ENCODE data around the gene S100P.
"Not testable (repeated sequence)": the region's sequence is repeated elsewhere in the genome, so short reads cannot be mapped to it uniquely, and the experiment has no call there.

Gene S100P

DNA sequence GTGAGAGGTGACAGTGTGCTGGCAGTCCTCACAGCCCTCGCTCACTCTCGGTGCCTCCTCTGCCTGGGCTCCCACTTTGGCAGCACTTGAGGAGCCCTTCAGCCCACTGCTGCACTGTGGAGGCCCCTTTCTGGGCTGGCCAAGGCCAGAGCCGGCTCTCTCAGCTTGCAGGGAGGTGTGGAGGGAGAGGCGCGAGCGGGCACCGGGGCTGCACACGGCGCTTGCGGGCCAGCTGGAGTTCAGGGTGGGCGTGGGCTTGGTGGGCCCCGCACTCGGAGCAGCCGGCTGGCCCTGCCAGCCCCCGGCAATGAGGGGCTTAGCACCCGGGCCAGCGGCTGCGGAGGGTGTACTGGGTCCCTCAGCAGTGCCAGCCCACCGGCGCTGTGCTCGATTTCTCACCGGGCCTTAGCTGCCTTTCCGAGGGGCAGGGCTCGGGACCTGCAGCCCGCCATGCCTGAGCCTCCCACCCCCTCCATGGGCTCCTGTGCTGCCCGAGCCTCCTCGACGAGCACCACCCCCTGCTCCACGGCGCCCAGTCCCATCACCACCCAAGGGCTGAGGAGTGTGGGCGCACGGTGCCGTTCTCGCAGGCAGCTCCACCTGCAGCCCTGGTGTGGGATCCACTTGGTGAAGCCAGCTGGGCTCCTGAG lies 21.0 kb upstream of the S100P start:
- DNase-seq (ENCODE audit: low read depth in 3 of 3, low spot score in 1 of 3), result not testable (repeated sequence)

- not testable (repeated sequence) for DNase-seq (ENCODE audit: low read depth in 3 of 3, low spot score in 1 of 3)
Measured at GRCh38 chr4:6673191-6673659, 20.5 kb upstream of the S100P start.

GRCh38 chr4:6673660-6674499 lies 19.8 kb upstream of the S100P start:
- DNase-seq (ENCODE audit: low read depth in 3 of 3, low spot score in 1 of 3), result peak; percentile 83 to 91 (median 86)

- no peak for DNase-seq (ENCODE audit: low read depth in 3 of 3, low spot score in 1 of 3)
Measured at GRCh38 chr4:6674500-6675149, 19.1 kb upstream of the S100P start.

DNA sequence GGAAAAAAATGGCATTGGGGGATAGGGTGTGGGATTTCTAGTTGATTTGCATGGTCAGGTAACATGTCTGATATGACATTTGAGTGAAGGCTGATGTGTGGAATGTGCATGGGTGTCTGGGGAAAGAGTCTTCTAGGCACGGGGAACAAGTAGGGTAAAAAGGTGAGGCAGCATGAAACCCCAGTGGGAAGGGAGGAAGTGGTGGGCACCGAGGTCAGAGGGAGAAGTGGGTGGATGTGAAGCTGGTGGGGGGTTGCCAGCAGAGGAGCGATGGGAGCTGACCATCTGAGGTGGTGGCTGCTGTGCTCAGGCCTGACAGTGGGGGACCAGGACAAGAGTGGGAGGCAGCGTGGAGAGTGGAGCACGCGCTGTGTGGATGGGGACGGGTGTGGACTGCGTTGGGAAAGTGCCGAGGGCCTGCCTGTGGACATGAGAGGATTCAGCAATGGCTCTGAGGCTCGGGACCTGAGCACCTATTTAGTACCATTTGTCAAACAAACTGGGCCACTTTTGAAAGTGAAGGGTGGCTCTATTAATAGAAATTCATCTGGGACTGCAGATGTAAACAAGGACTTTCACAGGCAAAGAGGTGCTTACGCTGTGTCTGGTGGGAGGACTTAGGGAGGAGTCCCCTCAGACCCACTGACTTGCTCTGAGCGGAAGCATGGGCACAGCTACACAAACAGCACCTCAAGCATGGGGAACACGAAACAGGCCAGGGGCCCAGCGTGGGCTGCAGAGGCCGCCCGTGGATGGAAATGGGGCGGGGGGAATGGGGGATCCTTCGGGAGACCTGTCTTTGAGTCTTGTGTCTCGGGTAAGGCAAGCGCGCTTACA lies 16.7 kb upstream of the S100P start:
- no peak for DNase-seq (ENCODE audit: low read depth in 3 of 3, low spot score in 1 of 3)

DNA sequence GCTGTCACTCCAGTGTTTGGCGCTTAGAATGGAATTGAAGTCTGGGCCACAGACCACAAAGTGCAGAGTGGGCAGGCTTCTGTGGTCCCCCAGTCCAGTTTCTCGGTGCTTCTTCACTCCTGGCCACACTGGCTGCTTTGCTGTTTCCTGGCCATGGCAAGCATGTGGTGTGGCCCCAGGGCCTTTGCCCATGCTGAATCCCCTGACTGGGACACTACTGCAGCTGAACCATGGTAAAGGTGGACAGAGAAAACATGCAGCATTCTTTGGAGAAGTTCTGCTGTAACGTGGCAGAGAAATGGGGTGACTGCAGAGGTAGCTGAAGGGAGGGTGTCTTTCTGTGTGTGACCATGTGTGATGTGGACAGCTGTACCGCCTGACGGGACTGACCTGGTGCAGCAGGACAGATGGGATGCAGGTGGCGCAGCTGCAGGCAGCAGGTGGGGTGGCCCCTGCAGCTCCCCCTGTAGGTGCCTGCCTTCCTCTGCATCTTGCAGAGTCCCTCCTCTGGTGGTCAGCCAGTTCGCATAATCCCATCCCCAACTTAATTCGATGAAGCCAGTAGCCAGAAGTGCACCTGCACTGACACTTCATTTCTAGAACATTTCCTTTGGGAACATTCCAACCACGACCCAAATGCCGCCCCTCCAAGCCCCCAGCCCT lies 13.2 kb upstream of the S100P start:
- no peak for DNase-seq (ENCODE audit: low read depth in 3 of 3, low spot score in 1 of 3)

- DNase-seq (ENCODE audit: low read depth in 3 of 3, low spot score in 1 of 3), result no peak
Measured at GRCh38 chr4:6681191-6681590, 12.5 kb upstream of the S100P start.

GRCh38 chr4:6682862-6683590 lies 10.7 kb upstream of the S100P start:
- no peak for DNase-seq (ENCODE audit: low read depth in 3 of 3, low spot score in 1 of 3)

GRCh38 chr4:6684656-6685055 lies 9.0 kb upstream of the S100P start:
- no peak for DNase-seq (ENCODE audit: low read depth in 3 of 3, low spot score in 1 of 3)

DNA sequence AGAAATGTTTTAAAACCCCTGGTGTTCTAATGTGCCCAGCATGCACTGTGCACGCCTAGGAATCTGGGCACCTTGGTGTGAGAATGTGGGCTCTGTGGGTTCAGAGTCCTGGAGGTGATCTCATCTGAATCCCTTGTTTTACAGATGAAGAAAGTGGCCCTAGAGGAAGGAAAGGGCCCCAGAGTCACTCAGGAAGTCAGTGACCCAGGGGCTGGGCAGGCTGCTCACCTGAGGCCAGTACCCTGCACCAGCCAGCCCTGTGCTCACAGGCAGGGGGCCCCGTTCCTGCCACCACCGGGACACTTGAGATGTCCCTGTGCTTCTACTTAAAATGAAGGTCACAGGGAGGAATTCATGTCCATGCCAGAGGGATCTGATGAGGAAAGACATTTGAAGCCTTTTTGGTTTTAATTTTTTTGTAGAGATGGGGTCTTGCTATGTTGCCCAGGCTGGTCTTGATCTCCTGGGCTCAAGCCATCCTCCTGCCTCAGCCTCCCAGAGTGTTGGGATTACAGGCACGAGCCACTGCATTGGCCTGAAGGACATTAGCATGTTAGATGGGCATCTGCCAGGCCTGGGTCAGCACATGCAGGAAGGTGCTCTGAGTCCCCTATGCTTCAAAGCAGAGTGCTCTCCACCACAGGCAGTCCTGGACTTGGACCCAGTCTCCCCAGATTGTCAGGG lies 7.4 kb upstream of the S100P start:
- DNase-seq (ENCODE audit: low read depth in 3 of 3, low spot score in 1 of 3), result no peak

- no peak for DNase-seq (ENCODE audit: low read depth in 3 of 3, low spot score in 1 of 3)
Measured at GRCh38 chr4:6687947-6688878, 5.5 kb upstream of the S100P start.

- DNase-seq (ENCODE audit: low read depth in 3 of 3, low spot score in 1 of 3), result peak in 2 of 3 donors; percentile 43 to 55
Measured at GRCh38 chr4:6688879-6689505, 4.7 kb upstream of the S100P start.

- DNase-seq (ENCODE audit: low read depth in 3 of 3, low spot score in 1 of 3), result no peak
Measured at GRCh38 chr4:6689506-6689960, 4.1 kb upstream of the S100P start.

DNA sequence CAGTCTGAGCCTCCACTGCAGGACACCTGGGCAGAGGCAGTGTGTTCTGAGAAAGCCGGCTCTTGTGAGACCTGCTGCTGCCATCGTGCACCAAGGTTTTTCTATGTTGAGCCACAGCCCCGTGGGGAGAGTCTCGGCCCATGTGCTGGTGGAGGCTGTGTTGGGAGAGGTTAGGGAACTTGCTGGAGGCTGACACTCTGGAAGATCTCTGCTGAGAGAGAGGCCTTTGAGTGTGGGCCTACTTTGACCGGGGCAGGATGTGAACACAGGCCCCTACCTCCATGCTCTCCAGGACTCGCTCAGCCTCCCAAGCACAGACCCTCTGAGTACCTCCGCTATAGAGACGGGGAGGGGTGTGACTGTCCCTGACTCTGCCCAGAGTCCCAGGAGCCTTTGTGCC lies 1.3 kb upstream of the S100P start:
- DNase-seq (ENCODE audit: low read depth in 3 of 3, low spot score in 1 of 3), result no peak

DNA sequence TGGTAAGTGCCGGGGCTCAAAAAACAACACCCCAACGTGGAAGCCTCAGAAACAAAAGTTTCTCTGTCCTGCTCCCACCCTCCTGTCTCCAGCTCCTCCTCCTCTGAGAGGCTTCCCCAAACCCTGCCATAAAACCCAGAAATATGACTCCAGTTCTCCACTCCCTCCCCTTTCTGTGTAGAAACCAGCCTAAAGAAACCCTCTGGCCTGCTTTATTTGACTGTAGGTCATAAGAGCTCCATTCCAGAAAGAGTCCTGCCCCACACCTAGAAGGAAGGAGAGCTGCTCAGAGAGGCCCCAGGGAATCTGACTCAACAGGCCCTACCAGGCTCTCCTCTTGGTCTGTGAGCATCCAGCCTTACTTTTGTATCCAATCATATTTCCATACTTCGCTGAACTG lies 872 bp upstream of the S100P start:
- DNase-seq (ENCODE audit: low read depth in 3 of 3, low spot score in 1 of 3), result no peak

DNA sequence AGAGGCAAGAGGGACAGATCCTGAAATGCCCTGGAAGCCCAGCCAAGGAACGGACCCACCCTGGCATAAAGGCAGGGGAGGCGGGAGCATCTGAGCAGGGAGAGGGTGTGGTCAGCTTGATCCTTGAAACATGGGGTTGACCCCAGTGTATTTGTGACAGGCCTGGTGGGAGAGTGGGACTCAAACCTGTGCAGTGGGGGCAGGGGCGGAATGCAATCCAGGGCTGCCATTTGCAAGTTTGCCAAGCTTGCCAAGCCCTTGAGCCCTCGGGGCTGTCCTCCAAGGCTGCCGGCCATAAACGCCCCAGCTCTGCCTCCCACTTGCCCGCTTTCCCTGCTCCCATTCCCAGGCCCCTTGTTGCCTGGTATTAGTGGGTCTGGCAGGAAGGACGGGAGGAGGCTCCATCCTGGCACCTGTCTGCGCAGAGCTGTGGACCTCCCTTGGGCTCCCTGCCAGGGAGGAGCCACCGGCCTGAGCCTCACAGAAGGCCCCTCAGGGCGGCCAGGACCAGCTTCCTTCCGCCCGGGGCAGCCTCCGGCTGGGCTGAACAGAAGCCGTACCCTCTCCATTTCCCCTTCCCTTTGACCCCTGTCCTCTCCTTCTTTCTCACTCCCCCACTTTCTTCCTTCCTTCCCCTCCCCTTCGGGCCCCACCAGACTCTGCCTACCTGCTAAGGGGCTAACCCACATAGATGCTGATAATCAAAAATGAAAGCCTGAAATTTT lies 661 bp downstream of the S100P start:
- no peak for DNase-seq (ENCODE audit: low read depth in 3 of 3, low spot score in 1 of 3)
